MCF 10A (cell line): ENCODE results near the gene CHCHD4. TPM values are rescaled to one million over a fixed set of nuclear protein-coding genes. Genes with fewer than 3 reads are reported as not detected.

Experiments
- BruUV-seq: library from RNA; stranded (reverse); fragments of 400-500 nt; replicated peaks from 2 replicates; lab custom pipeline; 2021; lab: Mats Ljungman, UMichigan
- CTCF ChIA-PET: fragments of 300-600 bp; sonication (Branson Sonifier 250); formaldehyde crosslinking; extraction: SDS; loops from one replicate; lab custom pipeline; 2021; ENCODE audit warnings: antibody characterized with exemption, inconsistent platforms; lab: Yijun Ruan, JAX
- POLR2A ChIA-PET: fragments of 300-600, 350-650 bp; sonication (Branson Sonifier 250); formaldehyde crosslinking; extraction: SDS; loops from one replicate; lab custom pipeline; 2020; ENCODE audit warnings: antibody characterized with exemption, inconsistent platforms; lab: Yijun Ruan, JAX
- DNase-seq: peaks from one replicate; pipeline ENCODE4 v3.0.0-alpha.2; 2018; ENCODE audit not compliant: unreplicated experiment
- H3K27ac Mint-ChIP-seq: one replicate; pipeline ENCODE4 v1.8.0; 2022; ENCODE audit warnings: mild to moderate bottlenecking, low read depth, mixed read lengths; ENCODE audit not compliant: unreplicated experiment
- H3K27me3 Mint-ChIP-seq: one replicate; pipeline ENCODE4 v1.8.0; 2022; ENCODE audit warnings: mixed read lengths; ENCODE audit not compliant: insufficient read depth, unreplicated experiment
- H3K36me3 Mint-ChIP-seq: one replicate; pipeline ENCODE4 v1.8.0; 2022; ENCODE audit warnings: mild to moderate bottlenecking, moderate library complexity, mixed read lengths; ENCODE audit not compliant: insufficient read depth, unreplicated experiment
- H3K4me1 Mint-ChIP-seq: one replicate; pipeline ENCODE4 v1.8.0; 2022; ENCODE audit warnings: mixed read lengths; ENCODE audit not compliant: insufficient read depth, unreplicated experiment
- H3K4me3 Mint-ChIP-seq: one replicate; pipeline ENCODE4 v1.8.0; 2022; ENCODE audit warnings: mild to moderate bottlenecking, moderate library complexity, mixed read lengths; ENCODE audit not compliant: unreplicated experiment
- H3K9me3 Mint-ChIP-seq: one replicate; pipeline ENCODE4 v1.8.0; 2022; ENCODE audit warnings: mixed read lengths; ENCODE audit not compliant: unreplicated experiment
- CTCF ChIP-seq: fragments of 200-600 bp; IDR thresholded peaks from one replicate; pipeline ENCODE4 v1.8.0; 2022; ENCODE audit warnings: antibody characterized with exemption, mild to moderate bottlenecking; ENCODE audit not compliant: unreplicated experiment
- intact Hi-C: fragments of 100-400 bp; cut with micrococcal nuclease; formaldehyde crosslinking; loops from 2 replicates; pipeline ENCODE4 v1.14.1; 2022
- total RNA-seq: library from RNA; stranded (reverse); gene quantifications from 2 replicates; pipeline ENCODE4 v1.2.3, GENCODE V29; 2022

The CHCHD4 gene
- total RNA-seq, 1 experiment from 2014 or later, result 35.0 TPM

DNA sequence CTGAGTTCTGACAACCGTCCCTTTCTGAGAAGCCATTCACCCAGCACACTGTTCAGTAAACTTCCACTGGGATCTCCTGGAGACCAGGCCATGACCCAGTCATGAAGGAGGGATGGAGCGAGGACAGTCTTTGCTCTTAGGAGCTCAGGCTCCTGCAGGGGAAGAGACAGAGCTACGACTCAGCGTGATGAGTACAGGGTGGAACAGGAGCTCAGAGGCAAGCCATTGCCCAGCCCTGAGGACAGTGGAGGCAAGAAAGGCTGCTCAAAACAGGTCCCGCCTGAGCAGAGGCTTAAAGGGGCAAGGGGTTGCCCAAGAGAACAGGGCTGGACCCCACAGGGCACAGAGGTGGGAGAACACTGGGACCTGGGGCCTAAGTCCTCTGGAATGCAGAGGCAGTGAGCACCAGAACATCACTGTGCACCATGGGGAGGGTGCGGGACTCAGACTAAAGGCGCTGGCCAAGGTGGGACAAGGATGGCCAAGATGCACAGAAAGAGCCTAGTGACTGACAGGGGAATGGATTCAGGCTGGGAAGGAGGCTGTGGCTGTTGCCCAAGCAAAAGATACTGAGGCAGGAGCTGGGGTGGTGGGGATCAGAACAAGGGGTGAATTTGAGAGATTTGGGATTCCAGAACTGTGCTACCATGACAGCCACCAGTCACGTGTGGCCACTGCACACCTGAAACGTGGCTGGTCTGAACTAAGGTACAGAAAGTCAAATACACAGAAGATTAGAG lies 26.0 kb upstream of the CHCHD4 start:
- H3K4me3 Mint-ChIP-seq, result no peak overlapping the region
- TF ChIP-seq CTCF, result no peak
- H3K4me1 Mint-ChIP-seq, result peaks cover 6% of the 10 kb centered on the region
- peak overlapping the region; percentile 85 for H3K27ac Mint-ChIP-seq
- ChIA-PET CTCF (interaction anchor here (1.2 to 2.3 kb wide), 3 partner anchors 20 to 358 kb away, joined by 3 to 6 read pairs (median 5); no protein-coding TSS in a partner anchor), POLR2A (interaction anchor here (2.9 to 6.8 kb wide), 2 partner anchors 26 to 28 kb away, joined by 14 to 33 read pairs; partner anchors contain the start of genes CHCHD4, LSM3, TMEM43 and XPC)
- no TSS peak for BruUV-seq
- H3K27me3 Mint-ChIP-seq, result no peaks in the 10 kb centered on the region
- intact Hi-C loops, result no loop called here
- no peaks in the 10 kb centered on the region for H3K9me3 Mint-ChIP-seq
- no peak for DNase-seq
- H3K36me3 Mint-ChIP-seq, result peaks cover 97% of the 10 kb centered on the region

DNA sequence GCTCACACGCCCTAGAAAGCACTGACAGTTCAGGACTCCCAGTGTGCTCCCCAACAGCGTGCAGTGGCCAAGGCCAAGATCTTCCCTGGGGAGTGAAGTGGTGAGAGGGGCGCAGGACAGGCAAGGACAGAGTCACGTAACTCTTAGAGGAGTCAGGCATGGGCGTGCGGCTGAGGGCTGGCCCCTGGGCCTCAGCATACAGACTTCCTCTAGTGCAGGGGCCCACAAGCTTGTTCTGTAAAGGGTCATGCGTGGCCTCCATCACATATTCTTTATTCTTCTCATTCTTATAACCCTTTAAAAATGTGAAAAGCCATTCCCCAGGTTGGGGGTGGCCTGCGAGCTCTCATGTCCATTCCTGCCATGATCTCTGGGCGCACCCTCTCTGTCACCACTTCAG lies 25.4 kb upstream of the CHCHD4 start:
- no peak overlapping the region for H3K4me3 Mint-ChIP-seq
- CTCF ChIA-PET, result interaction anchor here (0.9 to 2.3 kb wide), 4 partner anchors 20 to 359 kb away, joined by 3 to 6 read pairs (median 4); no protein-coding TSS in a partner anchor
- intact Hi-C loops, result no loop called here
- POLR2A ChIA-PET, result interaction anchor here (1.5 to 6.8 kb wide), 3 partner anchors 21 to 29 kb away, joined by 7 to 33 read pairs (median 8); partner anchors contain the start of genes CHCHD4, LSM3, TMEM43 and XPC
- DNase-seq, result no peak
- peaks cover 10% of the 10 kb centered on the region for H3K4me1 Mint-ChIP-seq
- BruUV-seq, result no TSS peak
- no peaks in the 10 kb centered on the region for H3K27me3 Mint-ChIP-seq
- peaks cover 91% of the 10 kb centered on the region for H3K36me3 Mint-ChIP-seq
- peak overlapping the region; percentile 85 for H3K27ac Mint-ChIP-seq
- H3K9me3 Mint-ChIP-seq, result no peaks in the 10 kb centered on the region
- no peak for TF ChIP-seq CTCF

- intact Hi-C loops, result no loop called here
- ChIA-PET POLR2A (interaction anchor here (1.5 to 6.8 kb wide), 4 partner anchors 22 to 30 kb away, joined by 3 to 33 read pairs (median 8); partner anchors contain the start of genes CHCHD4, LSM3, TMEM43 and XPC), CTCF (interaction anchor here (1.5 to 2.3 kb wide), 2 partner anchors 22 to 27 kb away, joined by 5 read pairs; no protein-coding TSS in a partner anchor)
- no peaks in the 10 kb centered on the region for H3K9me3 Mint-ChIP-seq
- BruUV-seq, result no TSS peak
- peaks cover 73% of the 10 kb centered on the region for H3K36me3 Mint-ChIP-seq
- H3K27ac Mint-ChIP-seq, result peak overlapping the region; percentile 99
- no peak for DNase-seq
- no peaks in the 10 kb centered on the region for H3K27me3 Mint-ChIP-seq
- TF ChIP-seq CTCF, result no peak
- no peak overlapping the region for H3K4me3 Mint-ChIP-seq
- H3K4me1 Mint-ChIP-seq, result peaks cover 20% of the 10 kb centered on the region
Observed at GRCh38 chr3:14148041-14148985, 23.6 kb upstream of the CHCHD4 start.
